GM06990 (cell line): ENCODE data around the gene IL1RL2.

Experiments
- DNase-seq: peaks from one replicate; pipeline ENCODE4 v3.0.0-alpha.2; 2011; ENCODE audit not compliant: insufficient read length; ENCODE audit errors: extremely low read depth
- H3K27me3 ChIP-seq: replicated peaks from 2 replicates; pipeline ENCODE4 v1.6.0; 2011; ENCODE audit warnings: low read length; ENCODE audit not compliant: control insufficient read depth, insufficient read depth
- H3K36me3 ChIP-seq: 2 replicates; pipeline ENCODE4 v1.5.1; 2011; ENCODE audit warnings: low read length; ENCODE audit not compliant: control insufficient read depth, insufficient read depth
- H3K4me3 ChIP-seq: replicated peaks from 2 replicates; pipeline ENCODE4 v1.5.1; 2011; ENCODE audit warnings: low read depth, mild to moderate bottlenecking, control low read depth, low read length
- CTCF ChIP-seq: IDR thresholded peaks from 2 replicates; pipeline ENCODE4 v1.5.1; 2011; ENCODE audit warnings: low read length, control low read depth, mild to moderate bottlenecking, inconsistent platforms; ENCODE audit not compliant: insufficient read depth, poor library complexity, severe bottlenecking

The IL1RL2 gene

GRCh38 chr2:102184568-102184967 is 2.3 kb upstream of the IL1RL2 start:
- Histone ChIP-seq H3K4me3 (no peak overlapping the region), H3K27me3 (no peaks in the 10 kb centered on the region), H3K36me3 (no peaks in the 10 kb centered on the region)
- no peak for DNase-seq
- no peak for TF ChIP-seq CTCF

- no peaks in the 10 kb centered on the region for H3K36me3 ChIP-seq
- no peaks in the 10 kb centered on the region for H3K27me3 ChIP-seq
- DNase-seq = no peak
- peak; percentile 49 for TF ChIP-seq CTCF
- no peak overlapping the region for H3K4me3 ChIP-seq
Observed at GRCh38 chr2:102185347-102185746, 1.5 kb upstream of the IL1RL2 start.

- H3K36me3 ChIP-seq = no peaks in the 10 kb centered on the region
- H3K4me3 ChIP-seq = no peak overlapping the region
- no peaks in the 10 kb centered on the region for H3K27me3 ChIP-seq
- no peak for DNase-seq
- TF ChIP-seq CTCF = no peak
Observed at GRCh38 chr2:102187496-102188150, 800 bp downstream of the IL1RL2 start.

GRCh38 chr2:102190430-102191107 is 3.7 kb downstream of the IL1RL2 start:
- no peak for TF ChIP-seq CTCF
- Histone ChIP-seq H3K36me3 (no peaks in the 10 kb centered on the region), H3K27me3 (no peaks in the 10 kb centered on the region), H3K4me3 (no peak overlapping the region)
- no peak for DNase-seq

- no peak overlapping the region for H3K4me3 ChIP-seq
- H3K27me3 ChIP-seq = no peaks in the 10 kb centered on the region
- H3K36me3 ChIP-seq = no peaks in the 10 kb centered on the region
- no peak for DNase-seq
- no peak for TF ChIP-seq CTCF
Observed at GRCh38 chr2:102191501-102191900, 4.7 kb downstream of the IL1RL2 start.

- H3K36me3 ChIP-seq = no peaks in the 10 kb centered on the region
- no peak for DNase-seq
- TF ChIP-seq CTCF = no peak
- H3K4me3 ChIP-seq = no peak overlapping the region
- no peaks in the 10 kb centered on the region for H3K27me3 ChIP-seq
Observed at GRCh38 chr2:102193074-102193473, 6.3 kb downstream of the IL1RL2 start.
